ENCODE results near the gene MED13L.
"Not testable (repeated sequence)": the region's sequence is repeated elsewhere in the genome, so short reads cannot be mapped to it uniquely, and the experiment has no call there.

MED13L gene

DNA sequence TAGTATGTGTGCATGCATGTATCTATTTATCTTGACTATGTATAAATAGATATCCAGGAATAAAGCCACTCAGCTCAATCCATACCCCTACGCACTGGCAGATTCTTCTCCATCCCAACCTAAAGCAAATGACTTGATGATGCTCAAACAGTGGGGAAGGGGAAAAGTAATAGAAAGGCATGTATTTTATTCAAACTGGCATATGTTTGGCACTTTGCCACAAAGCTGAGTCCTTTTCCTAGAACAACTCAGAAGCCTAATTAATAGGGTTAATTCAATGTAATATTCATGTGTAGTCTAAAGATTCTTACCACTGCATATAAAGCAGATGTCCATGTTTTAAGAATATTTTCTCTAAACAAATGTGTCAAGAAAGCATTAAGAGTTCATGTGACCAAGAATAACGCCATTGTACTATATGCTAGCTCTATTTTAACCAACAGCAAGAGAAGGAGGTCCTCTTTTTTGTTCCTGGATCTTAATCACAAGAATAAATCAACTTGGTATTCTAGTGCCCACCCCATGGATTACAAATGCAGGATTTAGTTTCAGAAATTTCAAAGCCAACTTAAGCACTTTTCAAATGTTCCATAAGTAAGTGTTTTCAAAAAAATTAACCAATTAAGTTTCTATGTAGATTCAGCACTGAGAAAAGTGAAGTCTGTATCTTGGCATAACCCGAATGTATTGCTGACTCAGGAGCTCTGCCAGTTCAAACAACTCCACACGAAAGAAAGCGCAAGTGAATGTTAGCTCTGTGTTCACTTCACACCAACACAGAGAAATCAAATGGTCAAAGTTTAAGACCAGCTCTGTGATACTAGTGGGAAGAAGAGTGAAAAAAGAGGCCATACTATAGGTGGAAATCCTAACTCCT, 233.6 kb downstream of the MED13L start:
- DNase-seq = no peak

DNA sequence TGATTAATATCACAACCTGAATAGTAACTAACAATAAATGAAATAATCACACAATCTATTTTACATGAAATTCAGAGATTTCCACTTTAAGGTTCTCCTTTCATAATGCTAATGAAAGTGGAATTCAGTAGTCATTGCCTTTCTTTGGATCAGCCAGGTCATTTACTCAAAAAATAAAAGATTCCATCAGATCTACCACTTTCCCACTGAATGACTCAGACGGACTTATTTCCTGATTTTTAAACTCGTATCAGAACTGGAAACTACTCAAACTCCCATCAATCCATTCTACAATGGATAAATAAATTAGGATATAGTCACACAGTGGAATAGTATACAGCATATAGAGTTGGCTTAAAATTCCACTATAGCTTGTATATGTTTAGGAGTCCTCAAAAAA, 237.1 kb downstream of the MED13L start:
- DNase-seq = no peak

DNA sequence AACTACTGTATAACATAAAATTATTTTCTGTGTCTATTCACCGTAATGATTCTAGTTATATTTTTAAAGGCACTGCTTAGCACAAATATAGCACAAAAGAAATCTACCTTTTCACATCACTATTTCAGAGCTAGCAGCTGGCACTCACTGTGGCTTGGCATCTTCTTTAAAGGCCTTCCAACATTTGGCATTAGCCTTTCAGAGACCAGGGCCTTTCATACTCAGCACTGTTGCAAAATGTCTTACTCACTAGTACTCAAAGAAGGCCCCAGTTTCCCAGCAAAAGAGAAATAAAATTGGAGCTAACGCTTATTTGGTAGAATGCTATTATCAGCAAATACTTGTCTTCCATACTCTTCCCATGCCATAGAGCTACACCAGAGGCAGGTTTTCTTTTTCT, 238.4 kb downstream of the MED13L start:
- no peak for DNase-seq

DNA sequence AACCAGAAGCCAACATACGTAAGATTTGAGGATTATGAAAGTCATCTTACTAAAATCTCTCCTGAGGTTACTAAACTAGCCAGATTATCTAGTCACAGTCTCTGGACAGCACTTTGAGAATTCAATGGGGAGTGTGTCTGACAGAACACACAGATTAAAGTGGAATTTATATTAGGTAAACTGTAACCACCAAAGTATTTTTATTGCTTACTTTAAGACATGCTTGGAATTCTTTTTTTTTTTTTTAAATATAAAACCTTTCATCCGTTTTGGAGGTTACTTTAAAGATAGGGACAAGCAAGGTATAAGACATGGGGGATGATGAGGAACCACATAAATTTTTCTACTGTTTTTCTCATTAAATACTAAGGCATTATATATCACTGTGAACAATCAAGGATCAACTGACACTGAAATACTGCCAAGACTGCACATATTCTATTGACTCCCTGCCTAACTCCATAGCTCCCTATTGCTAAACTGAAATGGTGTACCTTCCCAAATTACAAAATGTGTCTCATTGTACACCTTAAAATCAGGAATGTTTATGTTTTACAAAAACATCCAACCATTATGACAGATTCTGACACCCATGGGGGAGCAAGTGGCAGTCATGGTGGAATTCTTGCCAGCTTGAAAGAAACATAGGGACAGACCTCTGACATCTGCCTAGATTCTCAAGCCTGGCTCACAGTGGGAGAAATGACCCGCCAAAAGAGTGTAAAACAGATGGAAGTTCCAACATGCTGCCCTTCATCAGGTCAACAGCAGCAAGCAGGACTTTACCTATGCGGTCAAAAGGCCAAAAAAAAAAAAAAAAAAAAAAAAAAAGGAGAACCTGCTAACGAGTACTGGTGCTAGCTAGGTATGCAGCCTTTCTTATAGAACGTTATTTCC, 239.3 kb downstream of the MED13L start:
- DNase-seq = no peak

DNA sequence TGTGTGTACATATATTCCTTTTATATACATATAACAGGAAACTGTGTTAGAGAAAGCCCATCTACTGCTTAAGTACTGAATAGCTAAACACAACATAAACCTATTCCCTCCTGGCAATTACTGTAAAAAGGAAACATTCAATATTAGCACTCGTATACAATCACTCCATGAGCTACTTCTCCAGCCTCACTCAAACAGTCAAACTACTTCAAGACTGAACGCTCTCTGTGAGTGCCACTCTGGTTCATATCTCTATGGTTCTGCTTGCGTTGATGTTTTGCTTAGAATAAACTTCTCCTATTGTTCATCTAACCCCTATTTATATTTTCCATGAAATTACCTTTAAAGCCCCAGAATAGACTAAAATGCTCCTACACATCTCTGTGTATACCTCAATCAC, 243.7 kb downstream of the MED13L start:
- no peak for DNase-seq

DNA sequence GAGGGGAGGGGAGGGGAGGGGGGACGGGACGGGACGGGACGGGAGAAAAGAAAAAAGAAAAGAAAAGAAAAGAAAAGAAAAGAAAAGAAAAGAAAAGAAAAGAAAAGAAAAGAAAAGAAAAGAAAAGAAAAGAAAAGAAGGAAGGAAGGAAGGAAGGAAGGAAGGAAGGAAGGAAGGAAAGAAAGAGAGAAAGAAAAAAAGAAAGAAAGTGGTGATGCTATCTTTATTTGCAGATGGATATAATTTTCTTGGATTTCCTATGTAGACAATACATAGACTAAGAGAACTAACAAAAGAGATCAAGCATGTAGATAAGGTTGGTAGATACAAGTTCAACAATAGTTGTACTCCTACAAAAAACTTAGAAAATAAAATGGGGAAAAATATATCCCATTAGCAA, 245.9 kb downstream of the MED13L start:
- not testable (repeated sequence) for DNase-seq

DNA sequence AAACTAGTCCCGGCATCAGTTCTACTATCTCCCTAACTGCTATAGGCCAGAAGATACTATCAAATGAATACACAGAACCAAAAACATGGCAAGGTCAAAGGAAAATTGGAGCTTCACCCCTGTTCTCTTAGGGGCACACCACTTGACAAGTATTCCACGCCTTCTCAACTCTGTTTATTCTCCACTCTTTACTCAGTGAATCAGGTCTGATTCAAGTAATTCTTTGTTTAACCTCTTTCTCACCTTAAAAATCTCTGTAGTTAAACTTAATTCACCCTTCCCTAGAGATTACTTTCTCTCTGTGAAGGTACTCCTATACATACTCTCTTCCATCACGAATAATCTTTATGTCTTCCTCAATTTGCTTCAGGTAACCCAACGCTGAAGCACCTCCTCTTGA, 248.9 kb downstream of the MED13L start:
- no peak for DNase-seq

DNA sequence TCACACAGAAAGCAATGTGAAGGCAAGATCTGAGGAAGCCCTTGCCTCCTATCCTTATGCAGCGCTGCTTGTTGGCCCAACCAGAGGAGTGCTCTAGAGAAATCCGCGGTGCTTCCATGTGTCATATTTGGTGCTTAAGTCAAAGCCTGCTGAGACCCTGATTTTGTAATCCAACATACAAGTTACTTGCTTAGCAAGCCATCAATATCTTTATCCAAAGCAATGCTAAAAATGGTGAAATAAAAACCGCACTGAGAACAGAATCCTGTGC, 250.0 kb downstream of the MED13L start:
- DNase-seq = no peak

DNA sequence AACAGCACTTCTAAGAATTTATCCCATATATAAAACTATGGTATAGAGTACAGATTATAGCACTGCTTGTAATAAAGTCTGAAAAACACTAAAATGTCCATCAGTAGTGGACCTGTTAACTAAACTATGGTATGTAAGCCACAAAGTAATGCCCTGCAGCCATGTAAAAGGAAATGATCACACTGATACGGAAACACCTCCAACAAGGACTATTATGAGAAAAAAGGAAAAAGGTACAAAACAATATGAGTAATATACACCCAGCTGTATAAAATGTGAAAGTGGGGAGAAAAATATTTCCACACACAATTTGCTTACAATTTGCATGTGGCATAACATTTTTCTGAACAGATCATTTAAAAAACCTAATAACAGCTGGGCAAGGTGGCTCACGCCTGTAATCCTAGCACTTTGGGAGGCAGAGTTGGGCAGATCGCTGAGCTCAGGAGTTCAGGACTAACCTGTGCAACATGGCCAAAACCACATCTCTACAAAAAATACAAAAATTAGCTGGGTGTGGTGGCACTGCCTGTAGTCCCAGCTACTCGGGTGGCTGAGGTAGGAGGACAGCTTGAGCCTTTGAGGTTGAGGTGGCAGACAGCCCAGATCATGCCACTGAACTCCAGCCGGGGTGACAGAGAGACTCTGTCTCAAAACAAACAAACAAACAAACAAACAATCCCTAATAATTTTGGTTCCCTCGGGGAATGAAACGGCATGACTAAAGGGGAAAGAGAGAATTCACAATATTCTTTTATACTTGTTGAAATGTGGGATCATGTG, 250.5 kb downstream of the MED13L start:
- no peak for DNase-seq

DNA sequence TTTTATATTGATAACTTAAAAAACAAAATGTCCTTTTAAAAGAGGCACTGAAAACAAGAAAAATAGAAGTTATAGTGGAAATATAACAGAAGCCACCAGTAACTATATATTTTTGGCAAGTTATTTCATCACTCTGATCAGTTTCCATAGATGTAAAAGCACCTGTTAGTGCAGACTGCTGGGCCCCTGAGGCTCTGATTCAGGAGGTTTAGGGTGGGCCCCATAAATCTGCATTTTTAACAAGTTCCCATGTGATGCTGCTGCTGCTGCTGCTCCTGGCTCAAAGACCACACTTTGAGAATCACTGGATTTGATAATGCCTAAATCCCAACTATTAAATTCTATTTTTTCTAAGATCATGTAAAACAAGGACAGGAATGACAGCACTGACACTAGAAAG, 251.1 kb downstream of the MED13L start:
- DNase-seq = no peak

DNA sequence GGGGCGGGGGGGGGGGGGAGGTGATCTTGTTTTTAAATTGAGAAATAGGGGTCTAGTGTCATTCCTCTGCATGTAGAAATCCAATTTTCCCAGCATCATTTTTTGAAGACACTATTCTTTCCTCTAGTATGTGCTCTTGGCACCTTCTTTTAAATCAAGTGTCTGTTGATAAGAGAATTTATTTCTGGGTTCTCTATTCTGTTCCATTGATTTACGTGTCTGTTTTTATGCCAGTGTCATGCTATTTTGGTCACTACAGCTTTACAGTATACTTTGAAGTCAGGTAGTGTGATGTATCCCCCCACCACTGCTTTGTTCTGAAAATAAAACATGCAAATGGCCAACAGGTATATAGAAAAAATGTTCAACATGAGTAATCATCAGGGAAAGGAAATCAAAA, 252.7 kb downstream of the MED13L start:
- no peak for DNase-seq

DNA sequence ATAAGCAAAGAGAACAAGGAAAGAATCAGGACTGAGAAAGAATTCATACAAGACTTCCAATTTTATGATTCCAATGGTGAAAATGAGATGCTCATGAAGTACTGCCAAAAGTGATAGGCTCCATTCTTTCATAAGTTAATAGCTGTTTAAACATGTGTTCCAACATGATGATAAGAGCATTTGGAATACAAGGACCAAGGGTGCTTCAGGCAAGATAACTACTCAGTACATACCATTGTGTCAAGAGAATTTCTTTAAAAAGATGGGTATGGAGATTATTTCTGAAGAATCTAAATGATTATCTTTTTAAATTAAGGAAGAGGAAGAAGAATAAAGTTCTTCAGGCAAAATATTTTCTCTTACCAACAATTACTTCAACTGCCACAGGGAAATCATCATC, 258.1 kb downstream of the MED13L start:
- DNase-seq = no peak

DNA sequence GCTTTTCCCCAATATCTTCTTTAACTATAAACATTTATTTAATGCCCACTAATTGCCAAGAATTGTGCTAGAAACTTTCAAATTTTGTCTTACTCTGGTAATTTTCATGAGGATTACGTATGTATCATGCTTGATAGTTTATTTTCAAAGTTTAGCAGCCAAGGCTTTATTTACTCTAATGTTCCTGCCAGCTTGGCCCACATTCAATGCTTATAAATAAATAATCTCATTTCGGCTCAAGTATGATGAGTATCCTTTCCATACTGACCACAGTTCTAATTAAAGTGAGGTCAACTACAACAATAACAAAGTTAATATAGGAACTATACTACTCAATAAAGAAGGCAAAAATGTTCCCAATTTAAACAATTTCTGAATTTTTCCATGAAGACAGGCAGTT, 259.2 kb downstream of the MED13L start:
- DNase-seq = no peak

DNA sequence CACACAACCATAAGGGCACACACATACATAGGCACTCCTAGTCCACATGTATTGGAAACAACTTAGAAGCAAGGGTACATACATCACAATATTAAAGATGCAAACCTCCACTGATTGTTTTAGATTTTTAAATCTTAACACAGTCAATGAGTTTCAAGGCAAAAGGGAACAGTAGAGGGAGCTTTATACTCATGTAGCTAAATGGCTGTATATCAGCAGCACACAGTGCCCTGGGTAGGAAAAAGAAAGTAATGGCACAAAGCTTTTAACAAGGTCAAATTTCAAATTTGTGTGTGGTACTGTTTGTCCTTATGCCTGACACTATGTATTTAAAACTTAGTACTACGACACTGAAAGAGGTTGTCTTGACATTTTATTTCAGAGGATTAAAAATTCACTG, 262.0 kb downstream of the MED13L start:
- no peak for DNase-seq

DNA sequence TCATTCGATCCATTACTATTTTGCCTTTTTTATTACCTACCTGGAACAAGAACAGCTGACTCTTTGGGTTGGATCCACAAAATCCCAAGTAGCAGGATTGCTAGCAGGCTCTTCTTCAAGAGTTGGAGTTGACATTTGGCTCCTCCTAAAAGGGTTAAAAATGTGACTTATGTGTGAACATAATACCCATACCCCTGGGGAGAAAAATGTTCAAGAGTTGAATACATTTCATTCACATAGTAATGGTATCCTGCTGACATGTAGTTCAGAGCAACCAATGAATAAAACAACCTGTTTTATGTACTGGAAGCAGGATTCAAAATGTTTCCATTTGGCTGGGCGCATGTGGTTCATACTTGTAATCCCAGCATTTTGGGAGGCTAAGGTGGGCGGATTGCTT, 264.7 kb downstream of the MED13L start:
- no peak for DNase-seq

DNA sequence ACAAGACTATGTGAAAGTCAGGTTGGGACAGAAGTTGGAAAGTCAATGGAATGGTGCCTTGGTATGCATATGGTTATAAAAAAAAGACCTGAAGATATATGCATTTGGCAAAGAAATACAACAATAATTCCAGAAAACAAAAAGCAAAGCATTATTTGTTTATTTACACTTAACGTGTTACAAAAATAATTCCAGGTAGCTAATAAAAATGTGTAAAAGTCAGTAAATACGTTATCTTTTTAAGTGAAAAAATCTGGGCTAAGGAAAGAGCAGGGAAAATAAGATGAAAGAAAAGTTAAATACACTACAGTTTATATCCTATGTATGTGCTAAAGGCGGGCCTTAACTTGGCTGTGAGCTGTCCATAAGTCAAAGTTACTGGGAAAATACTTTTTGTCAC, 266.3 kb downstream of the MED13L start:
- DNase-seq = no peak

DNA sequence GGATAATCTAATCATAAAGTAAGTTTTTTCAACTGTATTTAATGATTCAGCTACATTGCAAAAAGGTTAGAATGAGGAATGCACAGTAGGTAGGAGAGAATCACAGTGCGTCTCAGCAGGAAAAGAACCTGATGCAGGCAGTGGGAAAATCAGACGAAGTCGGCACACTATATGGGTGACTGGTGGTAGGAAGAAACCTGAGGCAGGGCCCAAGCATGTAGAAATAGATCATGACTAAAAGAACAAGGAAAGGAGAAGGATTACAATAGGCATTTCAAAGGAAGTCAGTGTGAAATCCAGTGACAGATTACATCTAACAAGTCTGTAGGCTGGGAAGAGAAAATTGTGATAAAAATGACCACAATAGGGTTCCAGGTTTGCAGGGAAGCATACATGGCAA, 267.0 kb downstream of the MED13L start:
- no peak for DNase-seq

DNA sequence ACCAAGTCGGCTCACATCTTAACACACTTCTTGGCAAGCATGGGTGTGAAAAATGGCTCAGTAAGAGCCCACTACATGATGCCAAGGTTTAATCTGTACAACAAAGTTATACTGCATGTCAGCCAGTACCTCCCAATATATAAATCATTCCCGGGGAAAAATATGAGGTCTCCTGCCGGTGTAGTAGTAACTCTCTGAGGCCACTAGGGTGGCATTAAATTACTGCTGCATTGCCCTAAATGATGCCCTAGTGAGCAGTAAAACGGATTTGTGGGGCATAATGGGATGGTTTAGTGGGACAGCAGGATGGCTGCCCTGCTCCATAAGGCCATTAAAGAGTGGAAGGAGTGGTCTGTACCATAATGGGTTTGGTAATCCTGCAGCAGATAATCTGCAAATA, 267.7 kb downstream of the MED13L start:
- no peak for DNase-seq

DNA sequence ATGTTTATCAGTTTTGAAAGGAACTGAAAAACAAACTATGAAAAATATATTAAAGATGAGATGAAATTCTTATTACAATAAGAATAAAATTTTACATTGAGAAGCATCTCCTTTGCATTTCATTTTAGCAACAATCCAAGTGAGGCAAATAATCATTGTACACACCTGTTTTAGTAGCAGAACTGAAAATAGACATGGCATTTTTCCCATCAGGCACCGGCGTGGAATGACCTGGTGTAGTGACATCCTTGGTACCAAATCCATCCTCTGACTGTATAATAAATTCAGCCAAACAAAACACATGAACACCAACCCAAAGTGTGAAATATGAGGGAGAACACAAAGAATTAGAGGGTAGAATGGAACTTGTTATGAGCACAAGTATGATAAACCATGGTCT, 271.4 kb downstream of the MED13L start:
- DNase-seq = no peak

DNA sequence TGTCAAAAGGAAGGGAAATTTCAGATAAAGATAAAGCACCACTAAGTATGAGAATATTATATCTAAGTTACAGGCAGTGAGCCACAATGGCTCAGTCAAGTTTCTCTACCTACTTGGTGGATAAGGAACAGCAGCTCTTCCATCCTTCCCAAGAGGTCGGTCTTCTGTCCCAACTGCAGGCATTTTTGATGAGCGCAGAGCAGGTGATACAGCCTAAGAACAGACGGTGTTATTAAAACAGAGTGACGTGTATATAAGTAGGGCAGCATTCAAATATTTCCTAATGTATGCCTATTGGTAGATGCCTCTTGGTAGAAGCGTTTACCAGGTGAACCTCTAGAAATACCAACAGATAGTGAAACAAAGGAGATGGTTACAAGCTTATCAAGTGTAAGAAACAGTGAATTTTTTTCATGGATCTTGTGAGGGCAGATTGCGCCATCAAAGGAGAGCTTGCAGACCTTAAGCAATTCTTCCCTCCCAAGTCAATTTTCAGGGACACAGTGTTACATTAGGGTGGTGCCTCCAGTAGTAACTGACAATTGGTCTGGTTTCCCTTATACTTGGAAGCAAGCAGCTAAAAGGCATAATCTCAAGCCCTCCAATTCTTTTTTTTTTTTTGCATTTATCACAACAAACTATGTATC, 274.5 kb downstream of the MED13L start:
- no peak for DNase-seq

DNA sequence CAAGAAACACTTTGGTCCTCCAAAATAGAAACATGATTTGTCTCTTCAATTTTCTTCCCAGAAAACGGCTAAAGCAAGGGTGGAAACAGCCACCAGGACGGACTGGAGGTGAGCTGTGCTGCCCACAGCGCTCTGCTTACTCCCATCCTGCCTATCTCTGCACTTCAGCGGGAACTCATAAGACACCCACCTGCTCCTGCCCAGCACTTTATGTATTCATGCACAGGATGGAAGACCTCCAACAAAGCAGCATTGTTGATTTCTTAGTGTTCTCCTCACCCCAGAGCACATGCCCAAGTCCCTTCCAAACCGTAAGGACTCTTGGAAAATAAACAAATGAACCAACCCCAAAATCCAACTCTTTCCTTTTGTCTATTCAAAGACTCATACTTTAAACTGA, 277.2 kb downstream of the MED13L start:
- DNase-seq = no peak

DNA sequence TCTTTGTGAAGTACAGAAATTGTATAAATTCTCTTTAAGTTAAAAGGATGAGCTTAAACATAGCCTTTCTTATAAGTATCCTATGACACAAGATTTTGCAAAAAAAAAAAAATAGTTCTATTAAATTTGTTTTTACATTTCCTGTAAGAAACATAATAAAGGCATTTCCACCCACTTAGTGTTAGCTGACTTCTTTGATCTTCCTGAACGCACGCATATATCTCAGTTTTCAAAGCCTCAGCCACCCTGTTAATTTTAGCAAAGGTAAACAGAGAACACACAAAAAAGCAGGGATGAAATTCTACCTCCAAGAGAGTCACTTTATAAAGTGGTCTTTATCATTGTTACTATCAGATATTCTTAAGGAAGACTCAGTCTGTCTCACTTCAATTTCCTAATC, 277.9 kb downstream of the MED13L start:
- no peak for DNase-seq

DNA sequence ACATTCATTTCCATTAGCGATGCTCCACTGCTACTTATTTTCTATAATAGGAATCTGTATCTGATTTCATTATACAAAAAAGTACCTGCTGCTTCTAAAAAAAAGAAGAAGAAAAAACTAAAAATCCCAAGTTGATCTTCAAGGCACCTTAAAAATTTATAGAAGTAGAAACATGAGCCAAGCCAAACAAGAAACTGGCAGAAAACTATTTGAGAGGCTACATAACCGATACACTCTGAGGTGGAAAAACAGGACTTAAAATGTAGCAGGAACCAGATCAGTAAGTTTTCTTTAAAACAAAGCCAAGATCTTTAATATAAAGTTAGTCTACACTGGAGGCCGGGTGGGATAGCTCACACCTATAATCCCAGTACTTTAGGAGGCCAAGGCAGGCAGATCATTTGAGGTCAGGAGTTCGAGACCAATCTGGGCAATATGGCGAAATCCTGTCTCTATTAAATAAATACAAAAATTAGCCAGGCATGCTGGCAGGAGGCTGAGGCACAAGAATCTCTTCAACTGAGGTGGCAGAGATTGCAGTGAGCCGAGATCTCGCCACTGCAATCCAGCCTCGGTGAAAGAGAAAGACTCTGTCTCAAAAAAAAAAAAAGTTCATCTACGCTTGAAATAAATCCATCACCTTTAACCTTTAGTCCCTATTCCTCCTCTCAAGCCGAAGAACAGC, 278.6 kb downstream of the MED13L start:
- DNase-seq = no peak
